HG03039 (cell line): ENCODE data around the gene LMBRD2.
A peak's percentile ranks its signal among the peaks of the same experiment; 100 is the strongest.
"Not testable (repeated sequence)": the region's sequence is repeated elsewhere in the genome, so short reads cannot be mapped to it uniquely, and the experiment has no call there.

ENCODE experiments used
- ATAC-seq: cut with Tn5 transposase; IDR thresholded peaks from one replicate; pipeline ENCODE4 v1.9.1; 2021; ENCODE audit warnings: mild to moderate bottlenecking, moderate library complexity; ENCODE audit not compliant: unreplicated experiment

LMBRD2 gene

DNA sequence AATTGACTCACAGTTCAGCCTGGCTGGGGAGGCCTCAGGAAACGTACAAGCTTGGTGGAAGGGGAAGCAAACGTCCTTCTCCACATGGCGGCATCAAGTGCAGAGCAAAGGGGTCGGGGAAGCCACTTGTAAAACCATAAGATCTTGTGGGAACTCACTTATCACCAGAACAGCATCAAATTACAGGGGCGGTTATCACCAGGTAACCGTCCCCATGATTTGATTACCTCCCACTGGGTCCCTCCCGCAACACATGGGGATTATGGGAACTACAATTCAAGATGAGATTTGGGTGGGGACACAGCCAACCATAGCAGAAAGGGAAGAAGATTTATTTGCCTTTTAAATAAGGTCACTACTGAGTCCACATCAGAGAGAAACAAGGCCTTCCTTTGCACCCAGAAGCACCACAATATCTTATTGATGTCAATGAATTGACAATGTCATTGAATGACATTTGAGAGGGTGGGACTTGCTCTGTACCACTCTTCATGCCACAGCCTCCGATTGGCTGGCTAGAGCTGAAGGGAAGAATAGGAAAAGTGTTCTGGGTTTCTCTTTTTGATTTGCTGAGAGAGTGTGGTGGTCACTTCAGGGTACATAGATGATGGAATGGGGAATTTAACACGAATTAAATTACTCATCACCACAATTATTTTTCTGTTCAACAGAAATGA is 11.3 kb upstream of the LMBRD2 start:
- no peak for ATAC-seq

DNA sequence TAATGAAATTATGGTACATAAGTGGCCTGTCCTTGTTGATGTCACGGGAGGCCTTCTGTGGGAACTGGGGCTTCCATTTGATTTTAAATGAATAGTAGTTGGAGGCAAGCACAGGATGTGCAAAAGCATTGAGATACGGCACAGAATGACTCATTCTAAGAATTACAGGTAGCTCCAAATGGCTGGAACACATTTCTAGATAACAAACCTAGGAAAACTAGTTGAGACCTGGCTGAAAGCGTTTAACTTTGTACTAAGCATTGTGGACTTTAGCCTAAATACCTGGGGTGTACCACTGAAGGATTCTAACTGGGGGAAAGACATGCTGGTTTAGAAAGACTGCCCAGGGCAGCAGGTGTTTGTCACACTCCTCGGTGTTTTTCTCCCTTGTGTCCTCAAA is 9.7 kb upstream of the LMBRD2 start:
- no peak for ATAC-seq

DNA sequence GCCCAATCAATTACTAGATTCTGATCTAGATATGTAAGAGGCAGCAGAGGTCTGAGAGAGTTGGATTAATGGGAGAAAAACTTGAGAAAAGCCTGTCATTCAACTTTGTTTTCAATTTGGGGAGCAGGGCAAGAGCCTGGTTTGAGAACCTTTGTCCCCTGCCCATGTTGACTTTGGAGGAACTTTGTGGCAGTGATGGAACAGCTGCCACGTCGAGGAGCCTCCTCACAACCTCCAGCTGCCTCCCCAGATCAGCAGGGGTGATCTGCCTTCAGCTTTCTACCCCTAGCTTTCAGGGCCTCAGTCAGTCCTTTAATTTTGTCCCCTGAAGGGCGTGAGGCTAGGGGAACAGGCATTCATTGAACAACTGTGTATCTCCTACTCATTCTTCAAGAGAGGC is 8.9 kb upstream of the LMBRD2 start:
- ATAC-seq = no peak

DNA sequence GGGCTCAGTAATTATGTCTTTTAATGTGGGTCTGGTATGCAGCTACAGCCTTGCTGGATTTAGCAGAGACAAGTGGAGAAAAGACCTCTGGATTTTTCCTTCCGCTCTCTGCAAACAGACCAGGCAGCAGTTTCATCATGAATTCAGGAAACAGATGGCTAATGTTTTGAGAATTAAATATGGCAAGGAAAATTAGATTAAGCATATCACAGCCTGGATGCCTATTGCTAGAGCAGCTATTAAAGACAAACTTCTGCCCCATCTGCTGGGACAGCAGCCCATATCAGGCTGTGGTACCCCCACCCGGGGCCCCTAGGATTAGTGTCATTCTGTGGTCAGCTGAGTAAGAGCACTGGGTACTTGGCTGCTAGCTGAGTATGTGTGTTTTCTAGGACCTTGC is 6.5 kb upstream of the LMBRD2 start:
- no peak for ATAC-seq

DNA sequence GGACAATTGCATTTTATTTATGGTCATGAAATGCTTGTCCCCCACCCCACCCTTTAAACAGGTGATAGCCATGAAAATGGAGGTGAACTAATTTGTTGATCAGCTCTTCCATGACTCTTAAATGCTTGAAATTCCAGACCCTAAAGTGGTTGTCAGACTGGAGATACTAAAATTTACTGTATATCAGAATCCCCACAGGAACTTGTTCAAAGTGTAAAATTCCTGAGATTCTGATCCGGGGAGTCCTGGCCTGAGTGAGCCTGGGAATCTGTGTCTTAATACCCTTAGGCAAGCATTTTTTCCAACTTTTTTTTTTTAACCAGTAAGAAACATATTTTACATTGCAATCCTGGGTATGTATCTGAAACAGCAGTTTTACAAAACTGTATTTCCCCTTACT is 4.9 kb upstream of the LMBRD2 start:
- ATAC-seq = no peak

- no peak for ATAC-seq
Measured at GRCh38 chr5:36156121-36156601, 4.5 kb upstream of the LMBRD2 start.

DNA sequence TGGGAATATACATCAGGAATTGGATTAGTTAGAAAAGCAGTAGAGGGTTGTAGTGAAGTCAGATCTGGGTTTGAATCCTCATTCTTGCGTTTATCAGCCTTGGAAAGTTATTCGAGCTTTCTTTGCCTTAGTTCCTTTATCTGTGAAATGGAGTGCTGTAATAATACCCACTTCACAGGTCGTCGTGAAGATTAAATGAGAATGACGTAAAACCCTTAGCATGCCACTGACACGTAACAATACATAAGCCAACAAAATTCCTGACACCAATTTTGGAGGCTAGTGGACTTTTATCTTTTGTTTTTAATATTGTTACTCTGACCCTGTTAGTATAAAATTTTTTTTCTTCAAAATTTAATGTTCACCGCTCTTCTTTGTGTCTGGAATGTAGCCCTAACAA is 3.6 kb upstream of the LMBRD2 start:
- no peak for ATAC-seq

DNA sequence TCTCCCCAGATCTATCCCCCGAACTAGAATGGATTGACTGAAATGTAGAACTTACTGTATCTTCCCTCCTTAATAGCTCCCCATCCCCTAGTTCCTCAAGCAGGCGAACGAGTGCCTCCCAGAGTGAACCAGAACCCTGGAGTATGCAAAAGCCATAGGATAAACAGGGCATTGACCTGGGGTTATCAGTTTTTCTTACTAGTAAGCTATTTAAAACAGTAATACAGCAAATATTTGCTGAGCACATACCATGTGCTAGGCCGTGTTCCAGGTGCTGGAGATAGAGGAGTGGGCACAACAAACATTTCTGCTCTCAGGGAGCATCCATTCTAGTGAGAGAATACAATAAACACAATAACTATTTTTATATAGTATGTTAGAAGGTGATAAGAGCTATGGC is 2.0 kb upstream of the LMBRD2 start:
- no peak for ATAC-seq

DNA sequence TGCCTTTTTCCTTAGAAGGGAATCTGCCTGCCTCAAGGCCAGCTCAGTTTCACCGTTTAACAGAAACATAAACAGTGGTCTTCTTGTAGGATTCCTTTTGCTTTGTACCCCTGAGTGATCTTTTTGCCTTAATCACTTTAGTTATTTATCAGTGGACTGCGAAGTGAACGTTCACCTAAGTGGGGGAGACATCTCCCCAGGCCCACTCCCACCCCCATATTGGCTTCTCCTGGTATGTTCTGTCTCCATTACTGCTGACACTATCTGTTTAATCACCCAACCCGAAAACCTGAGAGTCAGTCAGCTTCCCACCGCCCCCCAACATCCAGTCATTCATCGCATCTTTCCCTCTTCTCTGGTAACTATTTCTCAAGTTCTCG is 1.6 kb upstream of the LMBRD2 start:
- ATAC-seq = no peak

DNA sequence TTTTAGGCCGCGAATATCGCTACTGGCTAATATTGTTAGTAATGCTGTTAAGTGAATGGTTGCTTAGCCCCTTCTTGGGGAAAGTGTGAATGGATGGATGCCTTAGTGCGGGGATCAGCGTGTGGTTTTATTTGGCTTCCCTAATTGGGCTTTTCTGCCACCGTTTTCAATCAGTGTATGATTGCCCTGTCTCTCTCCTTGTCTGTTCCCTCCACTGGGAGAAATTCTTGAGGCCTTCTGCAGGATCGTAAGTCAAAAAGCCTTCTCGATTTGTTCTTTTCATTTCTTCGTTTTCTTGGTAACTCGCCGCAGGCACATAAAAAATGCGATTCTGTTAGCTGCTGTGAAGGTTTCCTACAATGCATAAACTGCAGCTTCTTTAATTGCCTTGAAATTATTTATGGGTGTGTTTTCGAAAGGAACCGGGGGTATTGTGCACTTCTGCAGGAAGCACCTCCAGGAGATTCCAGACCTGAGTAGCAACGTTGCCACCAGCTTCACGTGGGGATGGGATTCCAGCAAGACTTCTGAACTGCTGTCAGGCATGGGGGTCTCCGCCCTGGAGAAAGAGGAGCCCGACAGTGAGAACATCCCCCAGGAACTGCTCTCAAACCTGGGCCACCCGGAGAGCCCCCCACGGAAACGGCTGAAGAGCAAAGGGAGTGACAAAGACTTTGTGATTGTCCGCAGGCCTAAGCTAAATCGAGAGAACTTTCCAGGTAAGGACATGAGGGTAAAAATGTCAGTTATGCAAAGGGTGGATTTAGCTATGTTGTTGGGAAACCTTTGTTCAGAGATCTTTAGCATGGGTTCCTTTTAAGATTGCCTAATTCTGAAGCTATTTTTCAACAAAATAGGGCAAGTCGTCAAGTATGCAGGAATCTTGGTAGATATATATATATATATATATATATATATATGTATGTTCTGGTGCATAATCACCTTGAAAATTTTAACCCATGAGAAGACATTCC is 924 bp upstream of the LMBRD2 start:
- no peak for ATAC-seq

DNA sequence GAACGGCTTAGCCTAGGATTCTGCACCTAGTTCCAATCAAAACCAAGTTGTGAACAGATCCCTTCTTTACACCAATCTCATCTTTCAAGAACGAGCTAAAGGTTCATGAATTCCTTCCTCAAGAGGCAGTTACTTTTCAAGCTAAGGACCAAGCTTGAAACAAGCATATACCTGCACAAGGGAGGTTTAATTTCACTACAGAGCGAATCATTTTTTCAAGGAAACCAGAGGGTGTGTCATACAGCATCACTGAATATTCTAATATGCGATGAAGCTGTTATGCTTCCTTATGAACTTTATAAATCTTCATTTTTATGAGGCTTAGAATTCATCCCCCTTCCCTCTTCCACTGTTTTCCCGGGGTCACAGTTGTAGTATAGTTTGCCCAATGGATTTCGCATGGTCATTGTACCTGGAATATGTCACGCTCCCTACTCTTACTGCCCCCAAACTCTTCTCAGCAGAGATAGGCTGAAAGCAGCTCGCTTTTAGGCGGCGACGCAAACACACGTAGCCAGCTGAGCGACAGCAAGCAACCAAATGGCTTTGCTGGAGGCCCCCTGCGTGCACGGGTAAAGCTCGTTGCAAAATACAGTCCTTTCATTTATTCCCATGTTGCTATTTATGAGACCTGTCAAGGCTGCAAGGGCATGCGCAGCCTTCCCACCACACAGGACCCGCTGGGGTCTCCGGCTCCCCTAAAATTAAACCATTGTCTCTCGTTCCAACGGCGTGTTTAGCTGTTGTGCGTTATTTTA is 832 bp downstream of the LMBRD2 start:
- ATAC-seq = peak; percentile 18

DNA sequence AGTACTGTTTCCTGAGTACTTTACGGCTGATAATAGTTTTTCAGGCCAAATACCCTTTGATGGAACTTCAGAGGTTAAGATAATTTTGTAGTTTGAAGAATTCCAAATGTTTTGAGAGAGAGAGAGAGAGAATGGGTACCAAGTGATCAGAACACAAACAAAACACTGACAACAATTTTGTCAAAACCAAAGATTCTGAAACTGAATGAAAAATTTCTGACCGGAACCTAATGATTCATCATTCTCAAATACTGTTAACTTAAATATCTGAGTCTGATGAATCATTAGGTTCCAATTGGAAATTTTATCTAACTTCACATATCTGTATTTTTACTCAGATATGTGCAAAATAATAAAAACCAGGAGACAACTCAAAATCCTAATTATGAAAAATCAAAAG is 4.0 kb downstream of the LMBRD2 start:
- no peak for ATAC-seq

DNA sequence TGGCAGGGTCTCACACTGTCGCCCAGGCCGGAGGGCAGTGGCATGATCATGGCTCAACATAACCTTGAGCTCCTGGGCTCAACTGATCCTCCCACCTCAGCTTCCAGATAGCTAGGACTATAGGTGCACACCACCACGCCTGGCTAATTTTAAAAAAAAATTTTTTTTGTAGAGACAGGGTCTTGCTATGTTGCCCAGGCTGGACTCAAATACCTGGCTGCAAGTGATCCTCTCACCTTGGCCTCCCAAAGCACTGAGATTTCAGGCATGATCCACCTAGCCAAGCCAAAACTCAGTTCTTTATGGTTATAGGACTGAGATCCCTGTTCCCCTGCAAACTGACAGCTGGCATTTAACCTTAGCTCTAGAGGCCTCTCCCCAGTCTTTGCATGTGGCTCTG is 5.3 kb downstream of the LMBRD2 start:
- no peak for ATAC-seq

DNA sequence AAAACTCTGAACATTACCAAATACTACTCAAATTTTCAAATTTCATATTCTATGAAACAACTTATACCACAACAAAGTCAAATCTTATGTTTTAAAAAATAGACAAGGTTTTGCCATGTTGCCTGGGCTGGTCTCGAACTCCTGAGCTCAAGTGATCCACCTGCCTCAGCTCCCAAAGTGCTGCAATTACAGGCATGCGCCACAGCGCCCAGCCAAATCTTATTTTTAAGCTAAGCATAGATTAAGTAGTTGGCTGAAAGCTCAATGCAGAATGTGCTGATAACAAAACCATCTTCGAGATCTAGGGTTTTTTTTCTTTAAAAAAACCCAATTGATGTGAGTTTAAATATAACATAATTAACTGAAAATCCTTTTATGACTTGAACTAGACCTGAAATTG is 6.4 kb downstream of the LMBRD2 start:
- no peak for ATAC-seq

GRCh38 chr5:36138900-36139683 is 12.6 kb downstream of the LMBRD2 start:
- no peak for ATAC-seq

DNA sequence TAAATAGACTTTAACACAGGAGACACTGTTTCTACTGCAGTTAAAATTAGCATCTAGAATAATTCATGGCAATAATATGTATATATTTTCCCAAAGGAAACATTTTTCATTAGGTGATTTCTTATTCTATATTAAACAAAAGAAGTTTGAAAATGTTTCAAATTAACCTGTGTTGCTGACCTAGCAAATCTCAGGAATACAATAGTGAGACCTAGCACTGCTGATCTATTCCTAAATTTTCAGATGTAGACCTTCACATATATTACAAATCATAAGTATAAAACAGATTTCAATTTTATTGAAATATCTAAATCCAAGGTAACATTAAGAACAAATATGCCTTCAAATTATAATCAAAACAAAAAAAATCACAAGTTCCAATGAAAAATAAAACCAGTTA is 15.1 kb downstream of the LMBRD2 start:
- no peak for ATAC-seq

- no peak for ATAC-seq
Measured at GRCh38 chr5:36135988-36136387, 15.7 kb downstream of the LMBRD2 start.

- ATAC-seq = not testable (repeated sequence)
Measured at GRCh38 chr5:36133009-36133408, 18.7 kb downstream of the LMBRD2 start.

GRCh38 chr5:36129666-36130065 is 22.0 kb downstream of the LMBRD2 start:
- not testable (repeated sequence) for ATAC-seq

DNA sequence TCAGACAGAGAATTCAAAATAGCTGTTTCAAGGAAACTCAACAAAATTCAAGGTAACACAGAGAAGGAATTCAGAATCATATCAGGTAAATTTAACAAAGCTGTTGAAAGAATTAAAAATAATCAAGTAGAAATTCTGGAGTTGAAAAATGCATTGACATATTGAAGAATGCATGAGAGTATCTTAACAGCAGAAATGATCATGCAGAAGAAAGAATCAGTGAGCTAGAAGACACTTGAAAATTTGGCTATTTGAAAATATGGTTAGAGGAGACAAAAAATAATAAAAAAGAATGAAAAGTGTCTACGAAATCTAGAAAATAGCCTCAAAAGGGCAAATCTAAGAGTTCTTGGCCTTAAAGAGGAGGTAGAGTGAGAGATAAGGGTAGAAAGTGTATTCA is 22.9 kb downstream of the LMBRD2 start:
- ATAC-seq = no peak

DNA sequence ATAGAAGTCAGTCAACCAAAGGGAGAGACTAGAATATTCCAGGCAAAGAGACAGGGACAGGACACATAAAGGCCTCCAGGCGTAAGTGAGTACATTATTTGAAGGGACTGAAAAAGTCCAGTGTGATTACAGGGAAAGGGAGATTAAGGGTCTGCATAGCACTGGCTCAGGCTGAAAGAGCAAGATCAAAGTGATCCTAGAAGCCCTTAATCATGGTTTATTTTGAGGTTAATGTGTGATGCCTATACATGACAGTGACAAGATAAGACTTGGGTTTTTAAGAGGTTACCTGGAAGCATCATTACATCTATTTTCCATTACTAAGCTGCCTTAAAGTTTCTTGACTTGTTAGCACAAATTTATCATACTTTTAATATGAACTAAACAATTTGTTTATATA is 25.8 kb downstream of the LMBRD2 start:
- ATAC-seq = no peak
